Neural progenitor cell (in vitro differentiated cells): ENCODE measurements around the gene CFAP97D2. TPM values are rescaled to one million over a fixed set of nuclear protein-coding genes. Genes with fewer than 3 reads are reported as not detected.

ENCODE experiments used
- DNase-seq: peaks from one replicate; pipeline ENCODE4 v3.0.0-alpha.2; 2016; ENCODE audit warnings: low spot score
- H2AFZ ChIP-seq: fragments of 200-600 bp; sonication (generic); replicated peaks from 2 replicates; pipeline ENCODE4 v1.6.1; 2016; ENCODE audit warnings: antibody characterized with exemption
- H3F3A ChIP-seq: fragments of 200-600 bp; sonication (generic); 2 replicates; pipeline ENCODE4 v1.6.1; 2016; ENCODE audit warnings: antibody characterized with exemption, low read depth
- H3K27ac ChIP-seq: fragments of 200-600 bp; sonication (generic); 2 replicates; pipeline ENCODE4 v1.5.1; 2016; ENCODE audit warnings: mild to moderate bottlenecking
- H3K27me3 ChIP-seq: fragments of 200-600 bp; sonication (generic); 2 replicates; pipeline ENCODE4 v1.6.1; 2016; ENCODE audit warnings: mild to moderate bottlenecking, moderate library complexity
- H3K36me3 ChIP-seq: fragments of 200-600 bp; sonication (generic); 2 replicates; pipeline ENCODE4 v1.5.1; 2016
- H3K4me1 ChIP-seq: fragments of 200-600 bp; sonication (generic); 2 replicates; pipeline ENCODE4 v1.6.1; 2016; ENCODE audit warnings: mixed run types
- H3K4me2 ChIP-seq: fragments of 200-600 bp; sonication (generic); 2 replicates; pipeline ENCODE4 v1.6.1; 2016
- H3K4me3 ChIP-seq: fragments of 200-600 bp; sonication (generic); 2 replicates; pipeline ENCODE4 v1.5.1; 2016
- H3K79me2 ChIP-seq: fragments of 200-600 bp; sonication (generic); 2 replicates; pipeline ENCODE4 v1.6.1; 2016; ENCODE audit warnings: low read depth
- H3K9ac ChIP-seq: fragments of 200-600 bp; sonication (generic); 2 replicates; pipeline ENCODE4 v1.6.1; 2016
- H3K9me3 ChIP-seq: fragments of 200-600 bp; sonication (generic); 2 replicates; pipeline ENCODE4 v1.5.1; 2016; ENCODE audit warnings: low read depth
- H4K20me1 ChIP-seq: fragments of 200-600 bp; sonication (generic); 2 replicates; pipeline ENCODE4 v1.6.1; 2016; ENCODE audit warnings: low read depth
- H3K27ac Mint-ChIP-seq: 3 replicates; pipeline ENCODE4 v1.8.0; 2021; ENCODE audit warnings: mixed read lengths
- H3K27me3 Mint-ChIP-seq: 2 replicates; pipeline ENCODE4 v1.8.0; 2022; ENCODE audit warnings: low read depth, mild to moderate bottlenecking, inconsistent platforms, moderate library complexity, mixed read lengths; ENCODE audit not compliant: insufficient read depth
- H3K36me3 Mint-ChIP-seq: 3 replicates; pipeline ENCODE4 v1.8.0; 2021; ENCODE audit warnings: mixed read lengths
- H3K4me1 Mint-ChIP-seq: 3 replicates; pipeline ENCODE4 v1.8.0; 2021; ENCODE audit warnings: mixed read lengths
- H3K4me3 Mint-ChIP-seq: 3 replicates; pipeline ENCODE4 v1.8.0; 2021; ENCODE audit warnings: mild to moderate bottlenecking, moderate library complexity, mixed read lengths
- H3K9me3 Mint-ChIP-seq: 3 replicates; pipeline ENCODE4 v1.8.0; 2020; ENCODE audit warnings: mixed read lengths
- CTCF ChIP-seq: fragments of 200-600 bp; sonication (generic); IDR thresholded peaks from 2 replicates; pipeline ENCODE4 v1.5.1; 2017; ENCODE audit warnings: antibody characterized with exemption, mild to moderate bottlenecking
- EZH2 ChIP-seq: fragments of 200-600 bp; sonication (generic); IDR thresholded peaks from 2 replicates; pipeline ENCODE4 v1.6.1; 2017; ENCODE audit warnings: antibody characterized with exemption, mild to moderate bottlenecking, moderate library complexity
- EZH2phosphoT487 ChIP-seq: fragments of 200-600 bp; sonication (generic); IDR thresholded peaks from 2 replicates; pipeline ENCODE4 v1.6.1; 2017; ENCODE audit warnings: antibody characterized with exemption
- total RNA-seq: library from RNA; depleted of rRNA; stranded (reverse); fragments of >200 nt; gene quantifications from 2 replicates; pipeline ENCODE4 v1.2.3, GENCODE V29; 2015; ENCODE audit warnings: low replicate concordance

The CFAP97D2 gene
- total RNA-seq, 1 donor from 2014 or later: not detected

- no peak overlapping the region for H3K9ac ChIP-seq
- no peak overlapping the region for H3K27ac Mint-ChIP-seq
- no peaks in the 10 kb centered on the region for H3K36me3 ChIP-seq
- no peaks in the 10 kb centered on the region for H3K27me3 ChIP-seq
- no peak overlapping the region for H3K4me3 ChIP-seq
- H4K20me1 ChIP-seq: no peaks in the 10 kb centered on the region
- H2AFZ ChIP-seq: no peak overlapping the region
- H3K9me3 Mint-ChIP-seq: no peaks in the 10 kb centered on the region
- H3K9me3 ChIP-seq: no peaks in the 10 kb centered on the region
- H3F3A ChIP-seq: peaks cover 9% of the 10 kb centered on the region
- H3K4me3 Mint-ChIP-seq: no peak overlapping the region
- no peak for DNase-seq
- no peaks in the 10 kb centered on the region for H3K79me2 ChIP-seq
- peaks cover 21% of the 10 kb centered on the region for H3K4me1 Mint-ChIP-seq
- no peak overlapping the region for H3K27ac ChIP-seq
- H3K4me1 ChIP-seq: no peaks in the 10 kb centered on the region
- no peaks in the 10 kb centered on the region for H3K36me3 Mint-ChIP-seq
- H3K27me3 Mint-ChIP-seq: peaks cover 11% of the 10 kb centered on the region
- TF ChIP-seq CTCF (no peak), EZH2phosphoT487 (no peak), EZH2 (no peak)
- no peak overlapping the region for H3K4me2 ChIP-seq
Observed at GRCh38 chr13:114141261-114141996, 37.6 kb upstream of the CFAP97D2 start.

GRCh38 chr13:114142137-114142550 is 36.9 kb upstream of the CFAP97D2 start:
- Mint-ChIP-seq H3K27ac (no peak overlapping the region), H3K27me3 (peaks cover 14% of the 10 kb centered on the region), H3K9me3 (no peaks in the 10 kb centered on the region), H3K36me3 (no peaks in the 10 kb centered on the region), H3K4me3 (no peak overlapping the region), H3K4me1 (peaks cover 25% of the 10 kb centered on the region)
- no peak overlapping the region for H3K4me2 ChIP-seq
- H3K27me3 ChIP-seq: no peaks in the 10 kb centered on the region
- no peaks in the 10 kb centered on the region for H3K9me3 ChIP-seq
- H3K27ac ChIP-seq: no peak overlapping the region
- no peak overlapping the region for H3K9ac ChIP-seq
- no peak overlapping the region for H2AFZ ChIP-seq
- H3K79me2 ChIP-seq: no peaks in the 10 kb centered on the region
- TF ChIP-seq EZH2phosphoT487 (no peak), EZH2 (no peak), CTCF (no peak)
- H3K36me3 ChIP-seq: no peaks in the 10 kb centered on the region
- peaks cover 9% of the 10 kb centered on the region for H3F3A ChIP-seq
- H4K20me1 ChIP-seq: no peaks in the 10 kb centered on the region
- no peak for DNase-seq
- no peaks in the 10 kb centered on the region for H3K4me1 ChIP-seq
- no peak overlapping the region for H3K4me3 ChIP-seq

DNA sequence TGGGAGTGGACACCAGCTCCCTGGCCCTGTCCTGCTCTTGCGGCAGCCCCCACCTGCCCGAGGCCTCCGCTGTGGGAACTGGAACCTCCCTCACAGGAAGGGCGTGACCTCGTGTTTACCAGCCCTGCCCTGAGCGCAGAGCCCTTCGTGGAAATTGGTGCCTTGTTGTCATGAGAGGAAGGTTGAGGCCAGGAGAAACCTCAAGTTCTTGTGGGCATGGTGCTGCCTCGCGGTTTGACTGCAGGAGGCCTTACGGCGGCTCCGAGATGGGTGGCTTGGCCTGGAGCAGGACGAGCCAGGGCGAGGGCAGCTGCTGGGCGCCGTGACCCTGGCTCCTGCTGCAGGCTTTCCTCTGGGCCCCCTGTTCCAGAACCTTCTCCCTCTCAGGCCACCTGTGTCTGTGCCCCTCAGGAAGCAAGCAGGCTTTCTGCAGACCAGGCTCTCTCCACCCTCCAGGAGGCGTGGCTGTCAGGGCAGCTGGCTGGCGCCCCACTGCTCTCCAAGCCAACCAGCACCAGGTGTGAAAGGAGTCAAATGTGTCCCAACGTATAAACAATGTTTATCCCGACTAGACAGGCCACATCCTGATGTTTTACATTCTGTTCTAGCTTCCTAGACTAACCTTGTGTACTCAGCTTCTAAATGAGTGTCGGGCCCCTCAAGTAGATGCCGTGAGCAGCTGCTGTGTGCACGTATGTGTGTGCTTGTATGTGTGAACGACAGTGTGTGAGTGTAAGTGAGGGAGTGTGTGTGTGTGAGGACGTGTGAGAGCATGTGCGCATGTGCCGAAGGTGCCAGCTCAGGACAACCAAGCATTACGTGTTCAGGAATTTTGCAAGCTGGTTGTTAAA is 36.2 kb upstream of the CFAP97D2 start:
- DNase-seq: no peak
- Histone ChIP-seq H4K20me1 (no peaks in the 10 kb centered on the region), H3K27me3 (no peaks in the 10 kb centered on the region), H3K4me2 (no peak overlapping the region), H2AFZ (no peak overlapping the region), H3K4me3 (no peak overlapping the region), H3K4me1 (no peaks in the 10 kb centered on the region), H3K27ac (no peak overlapping the region), H3K9me3 (no peaks in the 10 kb centered on the region), H3K79me2 (no peaks in the 10 kb centered on the region), H3K9ac (no peak overlapping the region), H3K36me3 (no peaks in the 10 kb centered on the region), H3F3A (peaks cover 9% of the 10 kb centered on the region)
- Mint-ChIP-seq H3K4me1 (peaks cover 23% of the 10 kb centered on the region), H3K4me3 (no peak overlapping the region), H3K36me3 (no peaks in the 10 kb centered on the region), H3K27ac (no peak overlapping the region), H3K27me3 (peaks cover 7% of the 10 kb centered on the region), H3K9me3 (no peaks in the 10 kb centered on the region)
- TF ChIP-seq EZH2: no peak
- TF ChIP-seq CTCF: no peak
